ENCODE measurements around the gene ZNF2.

The ZNF2 gene

DNA sequence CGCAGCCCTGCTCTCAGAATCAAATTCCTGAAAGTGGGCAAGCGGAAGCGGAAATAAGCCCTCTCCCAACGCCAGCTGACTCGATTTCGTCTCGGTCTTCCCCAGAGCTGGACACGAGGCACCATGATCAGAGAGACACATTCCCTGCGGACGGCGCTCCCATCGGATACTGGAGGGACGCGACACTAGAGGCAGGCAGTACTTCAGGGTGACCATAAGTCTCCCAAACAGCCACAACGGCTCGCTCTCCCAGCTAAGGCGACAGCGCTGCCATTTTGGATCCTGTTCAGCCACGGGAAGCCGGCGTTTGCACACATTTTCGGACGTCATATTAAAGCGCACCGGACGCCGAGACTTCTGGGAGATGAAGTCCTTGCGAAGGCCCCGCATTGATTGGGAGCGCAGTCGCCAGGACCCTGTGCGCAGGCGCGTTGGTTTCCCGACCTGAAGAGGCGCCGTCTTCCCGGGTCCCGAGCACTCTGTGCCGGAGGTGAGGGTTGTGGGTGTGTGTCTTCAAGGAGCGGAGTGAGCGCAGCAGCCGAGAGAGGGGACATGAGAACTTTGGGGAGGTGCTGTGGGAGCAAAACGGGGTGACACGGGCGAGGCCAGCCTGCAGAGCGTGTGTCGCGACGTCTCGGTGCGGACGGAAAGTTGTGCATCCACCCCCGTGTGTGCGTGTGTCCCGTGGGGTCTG lies at the start of gene ZNF2:
TSS of gene ZNF2 (plus strand) at position 439 of the 694 bp plus-strand sequence. CDS start 10,418 bp downstream, outside the sequence.
- Histone ChIP-seq H3K4me3 (ENCODE audit: low read depth in 1 of 2, low read length in 2 of 2) (peak within 1 kb of the TSS; percentile 89 to 97), H3K27ac (ENCODE audit: low read length) (peak within 1 kb of the TSS; percentile 98), H3K36me3 (ENCODE audit: control insufficient read depth in 1 of 2, insufficient read depth in 2 of 2, low read length in 2 of 2) (no peaks in the 10 kb centered on the region), H3K9me3 (ENCODE audit: control insufficient read depth in 1 of 2, low read length in 2 of 2) (no peaks in the 10 kb centered on the region), H3K27me3 (ENCODE audit: low read depth, low read length) (no peaks in the 10 kb centered on the region), H3K4me1 (ENCODE audit: control insufficient read depth in 1 of 2, insufficient read depth in 2 of 2, low read length in 2 of 2) (peaks cover 10 to 17% of the 10 kb centered on the region in 2 donors)

DNA sequence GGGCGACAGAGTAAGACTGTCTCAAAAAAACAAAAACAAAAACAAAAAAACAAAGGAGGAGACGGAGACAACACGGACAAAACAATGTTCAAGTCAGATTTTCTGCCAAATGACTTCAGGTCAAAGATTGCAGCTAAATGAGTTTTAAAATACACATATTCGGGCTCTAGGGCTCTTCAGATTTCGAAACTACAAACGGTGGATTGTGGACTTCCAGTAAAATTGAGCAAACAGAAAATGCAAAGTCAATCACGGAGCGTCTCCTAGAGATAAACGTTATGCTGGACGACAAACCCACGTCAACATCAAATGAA lies 44.6 kb upstream of the ZNF2 start:
- no peaks in the 10 kb centered on the region for H3K27me3 ChIP-seq (ENCODE audit: low read depth, low read length)
- peaks cover 0 to 9% of the 10 kb centered on the region in 2 donors for H3K36me3 ChIP-seq (ENCODE audit: control insufficient read depth in 1 of 2, insufficient read depth in 2 of 2, low read length in 2 of 2)
- peak overlapping the region; percentile 79 for H3K27ac ChIP-seq (ENCODE audit: low read length)
- peak overlapping the region; percentile 94 to 99 for H3K4me3 ChIP-seq (ENCODE audit: low read depth in 1 of 2, low read length in 2 of 2)
- H3K9me3 ChIP-seq (ENCODE audit: control insufficient read depth in 1 of 2, low read length in 2 of 2), result no peaks in the 10 kb centered on the region
- H3K4me1 ChIP-seq (ENCODE audit: control insufficient read depth in 1 of 2, insufficient read depth in 2 of 2, low read length in 2 of 2), result peaks cover 9 to 32% of the 10 kb centered on the region in 2 donors

DNA sequence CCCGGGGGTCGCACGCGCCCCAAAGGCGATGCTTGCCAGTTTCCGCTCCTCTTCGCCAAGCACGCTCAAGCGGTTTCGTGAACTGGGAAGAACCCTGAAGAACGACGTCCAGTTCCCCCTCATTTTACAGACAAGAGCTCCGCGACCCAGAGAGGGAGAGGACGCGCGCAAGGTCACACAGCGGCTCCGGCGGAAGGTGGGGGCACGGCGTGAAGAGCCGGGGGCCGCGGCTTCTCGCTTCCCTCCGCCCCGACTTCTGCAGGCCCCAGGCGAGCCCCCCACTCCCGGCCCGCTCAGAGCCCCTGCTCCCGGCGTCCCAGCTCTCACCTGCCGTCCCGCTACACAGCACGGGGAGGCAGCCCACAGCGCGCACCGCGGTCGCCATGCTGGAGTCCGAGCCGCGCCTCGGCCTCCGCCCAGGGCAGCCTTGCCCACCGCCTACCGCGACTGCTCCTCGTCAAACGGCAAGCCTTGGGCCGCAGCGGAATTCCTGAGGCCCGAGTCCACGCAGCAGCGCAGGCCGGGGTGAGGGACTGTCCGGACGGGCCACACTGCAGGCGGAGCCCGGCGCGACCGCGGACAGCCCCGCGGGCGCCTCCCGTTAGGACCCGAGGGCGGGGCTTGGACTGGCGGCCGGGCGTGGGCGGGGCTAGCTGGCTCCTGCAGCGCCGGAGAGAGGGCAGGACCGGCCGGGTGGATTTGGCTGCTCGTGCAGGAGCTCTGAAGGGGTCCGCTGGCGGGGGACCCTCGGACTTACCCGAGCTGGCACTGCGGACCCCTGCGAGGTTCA lies 44.0 kb upstream of the ZNF2 start, which contains the start of gene MRPS5:
TSS of gene MRPS5 (minus strand) at position 402 of the 790 bp plus-strand sequence. CDS start at position 385, 17 bp downstream.
- Histone ChIP-seq H3K4me1 (ENCODE audit: control insufficient read depth in 1 of 2, insufficient read depth in 2 of 2, low read length in 2 of 2) (peaks cover 9 to 32% of the 10 kb centered on the region in 2 donors), H3K4me3 (ENCODE audit: low read depth in 1 of 2, low read length in 2 of 2) (peak within 1 kb of the TSS; percentile 94 to 99), H3K9me3 (ENCODE audit: control insufficient read depth in 1 of 2, low read length in 2 of 2) (no peaks in the 10 kb centered on the region), H3K27me3 (ENCODE audit: low read depth, low read length) (no peaks in the 10 kb centered on the region), H3K36me3 (ENCODE audit: control insufficient read depth in 1 of 2, insufficient read depth in 2 of 2, low read length in 2 of 2) (peaks cover 0 to 9% of the 10 kb centered on the region in 2 donors), H3K27ac (ENCODE audit: low read length) (peak within 1 kb of the TSS; percentile 79)

DNA sequence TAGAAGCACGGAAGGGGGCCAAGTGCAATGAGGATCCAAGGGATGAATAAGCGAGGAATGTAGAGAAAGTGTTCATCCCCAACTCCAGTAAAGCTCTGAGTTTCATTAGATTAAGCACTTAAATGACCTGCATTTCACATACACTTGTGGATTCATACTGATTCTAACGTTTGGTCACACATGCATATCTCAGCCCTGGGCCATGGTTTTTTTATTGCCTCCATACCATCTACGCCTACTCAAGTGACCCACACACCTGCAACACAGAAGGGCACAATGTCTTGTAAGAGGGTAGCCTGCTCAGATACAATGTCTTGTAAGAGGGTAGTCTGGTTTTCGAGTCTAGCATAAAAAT lies 43.4 kb upstream of the ZNF2 start:
- H3K9me3 ChIP-seq (ENCODE audit: control insufficient read depth in 1 of 2, low read length in 2 of 2), result no peaks in the 10 kb centered on the region
- H3K4me1 ChIP-seq (ENCODE audit: control insufficient read depth in 1 of 2, insufficient read depth in 2 of 2, low read length in 2 of 2), result peaks cover 9 to 32% of the 10 kb centered on the region in 2 donors
- H3K27ac ChIP-seq (ENCODE audit: low read length), result no peak overlapping the region

DNA sequence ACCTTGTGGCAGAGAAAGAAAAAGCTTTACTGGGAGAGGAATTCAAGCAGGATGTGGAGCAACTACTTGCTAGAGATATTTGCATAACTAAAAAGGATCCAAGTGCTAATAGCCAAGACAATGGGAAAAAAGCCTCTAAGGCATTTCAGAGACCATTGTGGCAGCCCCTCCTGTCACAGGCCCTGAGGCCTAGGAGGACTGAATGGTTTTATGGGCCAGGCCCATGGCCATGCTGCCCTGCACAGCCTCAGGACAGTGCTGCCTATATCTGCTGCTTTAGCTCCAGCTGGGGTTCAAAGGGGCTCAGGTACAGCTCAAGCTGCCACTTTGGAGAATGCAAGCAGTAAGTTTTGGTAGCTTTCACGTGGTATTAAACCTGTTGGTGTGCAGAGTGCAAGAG lies 26.9 kb upstream of the ZNF2 start:
- H3K9me3 ChIP-seq (ENCODE audit: control insufficient read depth in 1 of 2, low read length in 2 of 2), result peaks cover 2 to 30% of the 10 kb centered on the region in 2 donors
- no peaks in the 10 kb centered on the region for H3K27me3 ChIP-seq (ENCODE audit: low read depth, low read length)
- H3K4me1 ChIP-seq (ENCODE audit: control insufficient read depth in 1 of 2, insufficient read depth in 2 of 2, low read length in 2 of 2), result no peaks in the 10 kb centered on the region
- peaks cover 0 to 38% of the 10 kb centered on the region in 2 donors for H3K36me3 ChIP-seq (ENCODE audit: control insufficient read depth in 1 of 2, insufficient read depth in 2 of 2, low read length in 2 of 2)
- H3K4me3 ChIP-seq (ENCODE audit: low read depth in 1 of 2, low read length in 2 of 2), result no peak overlapping the region
- H3K27ac ChIP-seq (ENCODE audit: low read length), result no peak overlapping the region

More for the DNA sequence above, 43.4 kb upstream of the ZNF2 start:
- Histone ChIP-seq H3K36me3 (ENCODE audit: control insufficient read depth in 1 of 2, insufficient read depth in 2 of 2, low read length in 2 of 2) (peaks cover 0 to 7% of the 10 kb centered on the region in 2 donors), H3K27me3 (ENCODE audit: low read depth, low read length) (no peaks in the 10 kb centered on the region), H3K4me3 (ENCODE audit: low read depth in 1 of 2, low read length in 2 of 2) (peak overlapping the region; percentile 94 to 99)

DNA sequence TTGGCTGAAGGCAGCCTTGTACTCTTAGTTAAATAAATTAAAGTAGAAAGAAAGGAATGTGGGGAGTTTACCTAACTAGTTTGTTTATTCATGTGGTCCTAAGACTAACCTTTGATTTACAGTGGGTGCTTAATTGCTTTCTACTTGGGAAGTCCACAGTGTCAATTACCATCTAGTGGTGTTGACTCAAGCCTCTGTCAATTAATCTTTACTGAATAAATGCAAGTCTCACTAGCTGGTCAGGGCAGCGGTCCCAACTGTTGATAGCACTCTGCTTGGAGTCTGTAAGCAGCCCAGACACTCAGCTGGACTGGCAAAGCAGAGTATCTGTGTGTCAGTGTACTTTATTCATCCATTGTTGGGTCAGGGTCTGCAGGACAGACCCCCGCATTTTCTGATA lies 21.8 kb upstream of the ZNF2 start:
- no peak overlapping the region for H3K27ac ChIP-seq (ENCODE audit: low read length)
- H3K9me3 ChIP-seq (ENCODE audit: control insufficient read depth in 1 of 2, low read length in 2 of 2), result peaks cover 31 to 75% of the 10 kb centered on the region in 2 donors
- H3K36me3 ChIP-seq (ENCODE audit: control insufficient read depth in 1 of 2, insufficient read depth in 2 of 2, low read length in 2 of 2), result peaks cover 0 to 72% of the 10 kb centered on the region in 2 donors
- H3K27me3 ChIP-seq (ENCODE audit: low read depth, low read length), result no peaks in the 10 kb centered on the region
- H3K4me1 ChIP-seq (ENCODE audit: control insufficient read depth in 1 of 2, insufficient read depth in 2 of 2, low read length in 2 of 2), result no peaks in the 10 kb centered on the region
- H3K4me3 ChIP-seq (ENCODE audit: low read depth in 1 of 2, low read length in 2 of 2), result peak overlapping the region in 1 of 2 donors; percentile 3

DNA sequence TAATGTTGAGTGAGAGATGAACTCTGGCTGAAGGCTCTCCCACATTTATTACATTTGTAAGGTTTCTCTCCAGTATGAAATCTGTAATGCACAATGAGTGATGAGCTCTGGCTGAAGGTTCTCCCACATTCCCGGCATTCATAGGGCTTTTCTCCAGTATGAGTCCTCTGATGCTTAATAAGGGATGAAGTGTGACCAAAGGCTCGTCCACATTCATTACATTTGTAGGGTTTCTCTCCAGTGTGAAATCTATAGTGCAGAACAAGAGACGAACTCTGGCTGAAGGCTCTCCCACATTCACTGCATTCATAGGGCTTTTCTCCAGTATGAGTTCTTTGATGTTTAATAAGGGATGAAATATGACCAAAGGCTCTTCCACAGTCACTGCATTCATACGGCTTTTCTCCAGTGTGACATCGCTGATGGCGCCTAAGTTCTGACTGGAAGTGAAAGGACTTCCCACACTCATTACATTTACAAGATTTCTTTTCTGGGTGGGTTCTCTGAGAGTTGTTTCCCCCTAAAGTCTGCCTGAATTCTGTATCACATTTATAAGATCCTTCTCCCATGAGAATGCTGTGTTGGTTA lies 16.1 kb upstream of the ZNF2 start:
- H3K4me3 ChIP-seq (ENCODE audit: low read depth in 1 of 2, low read length in 2 of 2), result peak overlapping the region; percentile 14 to 54
- no peaks in the 10 kb centered on the region for H3K4me1 ChIP-seq (ENCODE audit: control insufficient read depth in 1 of 2, insufficient read depth in 2 of 2, low read length in 2 of 2)
- H3K9me3 ChIP-seq (ENCODE audit: control insufficient read depth in 1 of 2, low read length in 2 of 2), result peaks cover 68 to 87% of the 10 kb centered on the region in 2 donors
- peaks cover 40 to 96% of the 10 kb centered on the region in 2 donors for H3K36me3 ChIP-seq (ENCODE audit: control insufficient read depth in 1 of 2, insufficient read depth in 2 of 2, low read length in 2 of 2)
- no peak overlapping the region for H3K27ac ChIP-seq (ENCODE audit: low read length)
- H3K27me3 ChIP-seq (ENCODE audit: low read depth, low read length), result no peaks in the 10 kb centered on the region

DNA sequence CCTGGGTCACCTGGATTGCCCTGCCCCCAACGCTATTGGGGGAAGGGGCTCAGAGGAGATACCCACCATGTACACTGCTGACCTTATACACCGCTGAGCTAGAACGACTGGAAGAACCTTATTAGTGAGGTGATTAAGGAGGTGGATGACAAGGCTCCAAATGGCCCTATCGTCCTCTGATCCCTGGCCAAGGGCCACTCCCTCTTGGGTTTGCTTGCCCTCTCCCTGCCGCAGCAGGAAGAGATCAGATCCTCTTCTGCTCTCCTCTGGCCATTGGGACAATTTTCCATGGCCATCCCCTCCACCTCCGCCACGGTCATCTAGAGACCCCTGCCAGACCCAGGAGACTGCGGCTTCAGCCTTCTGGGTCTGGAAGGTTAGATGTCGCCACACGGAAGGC lies 7.2 kb upstream of the ZNF2 start:
- H3K27ac ChIP-seq (ENCODE audit: low read length), result no peak overlapping the region
- H3K4me3 ChIP-seq (ENCODE audit: low read depth in 1 of 2, low read length in 2 of 2), result peak overlapping the region; percentile 71 to 90
- no peaks in the 10 kb centered on the region for H3K27me3 ChIP-seq (ENCODE audit: low read depth, low read length)
- H3K36me3 ChIP-seq (ENCODE audit: control insufficient read depth in 1 of 2, insufficient read depth in 2 of 2, low read length in 2 of 2), result peaks cover 22 to 29% of the 10 kb centered on the region in 2 donors
- peaks cover 4 to 7% of the 10 kb centered on the region in 2 donors for H3K9me3 ChIP-seq (ENCODE audit: control insufficient read depth in 1 of 2, low read length in 2 of 2)
- peaks cover 0 to 14% of the 10 kb centered on the region in 2 donors for H3K4me1 ChIP-seq (ENCODE audit: control insufficient read depth in 1 of 2, insufficient read depth in 2 of 2, low read length in 2 of 2)

DNA sequence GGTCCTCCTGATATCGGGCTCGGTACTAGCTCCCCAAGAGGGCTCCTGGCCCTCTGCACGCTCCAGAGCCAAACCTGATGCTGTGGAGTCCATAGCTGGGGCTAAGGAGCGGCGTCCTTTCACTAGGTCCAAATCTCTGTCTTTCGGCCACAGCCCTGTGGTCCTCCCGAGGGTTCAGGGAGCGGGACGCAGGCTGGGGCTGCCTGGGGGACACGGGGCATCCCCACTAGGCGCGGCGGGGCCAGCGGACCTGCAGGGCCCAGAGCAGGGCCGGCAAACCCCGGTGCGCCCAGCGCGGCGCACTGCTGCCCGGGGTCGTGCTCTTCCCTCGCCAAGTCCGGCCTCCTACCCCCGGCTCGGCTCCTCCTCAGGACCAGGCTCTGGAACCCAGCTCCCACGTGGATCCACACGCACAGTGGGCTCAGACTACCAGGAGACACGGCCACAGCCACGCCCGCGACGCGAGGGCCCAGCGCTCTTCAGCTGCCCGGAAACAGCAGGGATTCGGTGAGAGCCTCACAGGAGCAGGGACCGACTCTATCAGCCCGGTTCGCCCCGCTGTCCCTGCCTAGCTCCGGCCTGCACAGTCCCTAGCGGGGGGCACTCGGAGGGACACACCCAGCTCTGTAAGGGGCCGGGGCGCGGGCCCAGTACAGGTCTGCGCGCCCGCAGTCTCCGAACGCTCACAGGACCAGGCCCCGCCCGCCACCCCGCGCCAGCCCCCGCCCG lies 6.6 kb upstream of the ZNF2 start:
- Histone ChIP-seq H3K27ac (ENCODE audit: low read length) (no peak overlapping the region), H3K4me3 (ENCODE audit: low read depth in 1 of 2, low read length in 2 of 2) (peak overlapping the region; percentile 71 to 90), H3K4me1 (ENCODE audit: control insufficient read depth in 1 of 2, insufficient read depth in 2 of 2, low read length in 2 of 2) (peaks cover 2 to 14% of the 10 kb centered on the region in 2 donors), H3K27me3 (ENCODE audit: low read depth, low read length) (no peaks in the 10 kb centered on the region), H3K36me3 (ENCODE audit: control insufficient read depth in 1 of 2, insufficient read depth in 2 of 2, low read length in 2 of 2) (peaks cover 22 to 23% of the 10 kb centered on the region in 2 donors), H3K9me3 (ENCODE audit: control insufficient read depth in 1 of 2, low read length in 2 of 2) (peaks cover 3 to 6% of the 10 kb centered on the region in 2 donors)

DNA sequence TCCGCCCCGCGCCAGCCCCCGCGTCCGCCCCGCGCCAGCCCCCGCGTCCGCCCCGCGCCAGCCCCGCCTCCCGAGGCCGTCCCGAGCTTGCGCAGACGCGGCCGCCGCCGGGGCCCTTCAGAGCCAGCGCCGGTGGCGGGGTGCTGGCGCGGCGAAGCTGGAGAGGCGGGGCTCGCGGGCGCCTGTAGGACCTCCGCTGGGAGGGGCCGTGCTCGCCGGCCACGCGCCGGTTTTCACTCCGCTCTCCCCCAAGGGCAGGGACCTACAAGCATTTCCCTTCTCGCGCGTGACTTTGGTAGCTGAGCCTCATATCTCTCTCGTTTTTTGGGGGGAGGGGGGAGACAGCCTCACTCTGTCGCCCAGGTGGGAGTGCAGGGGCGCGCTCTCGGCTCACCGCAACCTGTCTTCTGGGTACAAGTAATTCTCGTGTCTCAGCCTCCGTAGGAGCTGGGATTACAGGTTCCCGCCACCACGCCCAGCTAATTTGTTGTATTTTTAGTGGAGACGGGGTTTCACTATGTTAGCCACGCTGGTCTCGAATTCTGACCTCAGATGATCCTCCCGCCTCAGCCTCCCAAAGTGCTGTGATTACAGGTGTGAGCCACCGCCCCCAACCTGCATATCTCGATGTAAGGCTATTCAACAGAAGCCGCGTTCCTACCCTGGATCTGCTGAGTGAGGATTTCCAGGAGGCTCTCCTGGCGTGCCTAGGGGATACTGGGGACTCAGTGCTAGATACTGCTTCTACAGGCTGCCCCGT lies 5.7 kb upstream of the ZNF2 start, which contains the start of gene ZNF514:
TSS of gene ZNF514 (minus strand) at position 159 of the 760 bp plus-strand sequence. CDS start 6,595 bp downstream, outside the sequence.
- H3K36me3 ChIP-seq (ENCODE audit: control insufficient read depth in 1 of 2, insufficient read depth in 2 of 2, low read length in 2 of 2), result peaks cover 14 to 15% of the 10 kb centered on the region in 2 donors
- peaks cover 0 to 2% of the 10 kb centered on the region in 2 donors for H3K9me3 ChIP-seq (ENCODE audit: control insufficient read depth in 1 of 2, low read length in 2 of 2)
- no peaks in the 10 kb centered on the region for H3K27me3 ChIP-seq (ENCODE audit: low read depth, low read length)
- peak within 1 kb of the TSS; percentile 49 for H3K27ac ChIP-seq (ENCODE audit: low read length)
- H3K4me3 ChIP-seq (ENCODE audit: low read depth in 1 of 2, low read length in 2 of 2), result peak within 1 kb of the TSS; percentile 71 to 90
- H3K4me1 ChIP-seq (ENCODE audit: control insufficient read depth in 1 of 2, insufficient read depth in 2 of 2, low read length in 2 of 2), result peaks cover 9 to 14% of the 10 kb centered on the region in 2 donors
